Non-pigmented ciliary epithelial cell (primary cell): ENCODE measurements around the gene PCED1B.
"Not testable (repeated sequence)": the region's sequence is repeated elsewhere in the genome, so short reads cannot be mapped to it uniquely, and the experiment has no call there.

ENCODE experiments used
- DNase-seq: peaks from one replicate; pipeline ENCODE4 v3.0.0-alpha.2; 2010; ENCODE audit warnings: low read depth

PCED1B gene

GRCh38 chr12:47272412-47273190, 193.2 kb downstream of the PCED1B start:
- no peak for DNase-seq

GRCh38 chr12:47273191-47273626, 193.8 kb downstream of the PCED1B start:
- DNase-seq = no peak

- no peak for DNase-seq
Measured at GRCh38 chr12:47274760-47275159, 195.3 kb downstream of the PCED1B start.

- no peak for DNase-seq
Measured at GRCh38 chr12:47276253-47276620, 196.8 kb downstream of the PCED1B start.

- DNase-seq = no peak
Measured at GRCh38 chr12:47276621-47277309, 197.3 kb downstream of the PCED1B start.

- peak; percentile 87 for DNase-seq
Measured at GRCh38 chr12:47277972-47278448, 198.6 kb downstream of the PCED1B start.

GRCh38 chr12:47279758-47280157, 200.3 kb downstream of the PCED1B start:
- DNase-seq = not testable (repeated sequence)

GRCh38 chr12:47280543-47281300, 201.3 kb downstream of the PCED1B start:
- no peak for DNase-seq

GRCh38 chr12:47281667-47282171, 202.3 kb downstream of the PCED1B start:
- DNase-seq = no peak

- DNase-seq = no peak
Measured at GRCh38 chr12:47282206-47282605, 202.8 kb downstream of the PCED1B start.
